Suprapubic skin (tissue), 4 donors: ENCODE data around the gene GRIK3. TPM values are rescaled to one million over a fixed set of nuclear protein-coding genes. Genes with fewer than 3 reads are reported as not detected.

ENCODE experiments used
- DNase-seq, 2 donors: peaks; one replicate each; pipeline ENCODE4 v3.0.0-alpha.2; 2019; ENCODE audit warnings: low spot score in 2 of 2
- H3K27ac ChIP-seq: fragments of 200-600 bp; sonication (generic); one replicate; pipeline ENCODE4 v1.5.1; 2019
- H3K27me3 ChIP-seq: fragments of 200-600 bp; sonication (generic); one replicate; pipeline ENCODE4 v1.5.1; 2019
- H3K36me3 ChIP-seq: fragments of 200-600 bp; sonication (generic); one replicate; pipeline ENCODE4 v1.5.1; 2019
- H3K4me1 ChIP-seq: fragments of 200-600 bp; sonication (generic); one replicate; pipeline ENCODE4 v1.5.1; 2019
- H3K4me3 ChIP-seq: fragments of 200-600 bp; sonication (generic); one replicate; pipeline ENCODE4 v1.5.1; 2019; ENCODE audit warnings: mild to moderate bottlenecking
- H3K9me3 ChIP-seq: fragments of 200-600 bp; sonication (generic); one replicate; pipeline ENCODE4 v1.5.1; 2019
- EP300 ChIP-seq: sonication (generic); formaldehyde crosslinking; IDR thresholded peaks from one replicate; pipeline ENCODE4 v1.6.1; 2017; ENCODE audit warnings: antibody characterized with exemption
- POLR2A ChIP-seq, 2 donors: fragments of 450-650 bp; IDR thresholded peaks; one replicate each; pipeline ENCODE4 v1.6.1; 2017; ENCODE audit warnings: antibody characterized with exemption in 2 of 2, mild to moderate bottlenecking in 2 of 2, moderate library complexity in 2 of 2
- POLR2AphosphoS5 ChIP-seq, 3 donors: sonication (generic); formaldehyde crosslinking; IDR thresholded peaks; one replicate each; pipeline ENCODE4 v1.6.1; 2017; ENCODE audit warnings: antibody characterized with exemption in 3 of 3
- WGBS: methylation state at CpG from one replicate; pipeline ENCODE4 v1.1.5; 2018; 5-methylcytosine and 5-hydroxymethylcytosine counted together
- total RNA-seq, 4 donors: library from RNA; depleted of rRNA; stranded (reverse); fragments of >200 nt; gene quantifications; one replicate each; pipeline ENCODE4 v1.1.0, GENCODE V29; 2016
- TF ChIP-seq, protein P1 (sequence below), 2 donors: fragments of 200-600 bp in 1 of 2; fragments of 450-650 bp in 1 of 2; sonication (generic) in 1 of 2; IDR thresholded peaks; one replicate each; pipeline ENCODE4 v1.5.1; 2016 to 2019; ENCODE audit warnings: antibody characterized with exemption in 2 of 2, mild to moderate bottlenecking in 1 of 2, moderate library complexity in 1 of 2

GRIK3 gene
- total RNA-seq, 4 donors from 2014 or later: 0.18 to 0.64 (median 0.37) TPM

DNA sequence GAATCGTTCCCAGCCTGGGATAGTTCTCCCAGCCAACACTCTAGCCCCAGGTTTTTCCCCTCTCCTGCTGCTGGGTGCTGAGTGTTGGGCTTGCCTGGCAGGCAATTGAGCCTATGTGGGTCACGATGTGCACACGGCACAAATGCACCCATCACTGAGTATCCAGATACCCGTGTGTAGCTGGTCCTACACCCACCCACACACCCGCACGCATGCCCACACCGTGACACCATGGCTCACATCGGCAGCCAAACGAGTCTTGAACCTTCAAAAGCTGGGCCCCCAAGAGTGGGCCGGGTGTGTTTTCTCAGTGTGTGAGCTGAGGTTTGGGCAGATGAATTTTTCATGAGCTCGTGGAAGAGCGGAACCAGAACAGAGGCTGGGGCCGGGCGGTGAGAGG lies 188.5 kb downstream of the GRIK3 start:
- DNase-seq: no peak
- H3K4me1 ChIP-seq: no peaks in the 10 kb centered on the region
- H3K27me3 ChIP-seq: peaks cover 71% of the 10 kb centered on the region
- H3K36me3 ChIP-seq: no peaks in the 10 kb centered on the region
- 87% methylated on average over 10 of the region's 14 CpGs for WGBS
- TF ChIP-seq POLR2AphosphoS5 (IDR thresholded peaks at IDR 0.05): no peak
- no peak for TF ChIP-seq EP300
- TF ChIP-seq, protein P1, sequence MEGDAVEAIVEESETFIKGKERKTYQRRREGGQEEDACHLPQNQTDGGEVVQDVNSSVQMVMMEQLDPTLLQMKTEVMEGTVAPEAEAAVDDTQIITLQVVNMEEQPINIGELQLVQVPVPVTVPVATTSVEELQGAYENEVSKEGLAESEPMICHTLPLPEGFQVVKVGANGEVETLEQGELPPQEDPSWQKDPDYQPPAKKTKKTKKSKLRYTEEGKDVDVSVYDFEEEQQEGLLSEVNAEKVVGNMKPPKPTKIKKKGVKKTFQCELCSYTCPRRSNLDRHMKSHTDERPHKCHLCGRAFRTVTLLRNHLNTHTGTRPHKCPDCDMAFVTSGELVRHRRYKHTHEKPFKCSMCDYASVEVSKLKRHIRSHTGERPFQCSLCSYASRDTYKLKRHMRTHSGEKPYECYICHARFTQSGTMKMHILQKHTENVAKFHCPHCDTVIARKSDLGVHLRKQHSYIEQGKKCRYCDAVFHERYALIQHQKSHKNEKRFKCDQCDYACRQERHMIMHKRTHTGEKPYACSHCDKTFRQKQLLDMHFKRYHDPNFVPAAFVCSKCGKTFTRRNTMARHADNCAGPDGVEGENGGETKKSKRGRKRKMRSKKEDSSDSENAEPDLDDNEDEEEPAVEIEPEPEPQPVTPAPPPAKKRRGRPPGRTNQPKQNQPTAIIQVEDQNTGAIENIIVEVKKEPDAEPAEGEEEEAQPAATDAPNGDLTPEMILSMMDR (IDR thresholded peaks at IDR 0.05): no peak
- no peak for TF ChIP-seq POLR2A (IDR thresholded peaks at IDR 0.05)
- no peak overlapping the region for H3K4me3 ChIP-seq
- H3K9me3 ChIP-seq: no peaks in the 10 kb centered on the region
- no peak overlapping the region for H3K27ac ChIP-seq

DNA sequence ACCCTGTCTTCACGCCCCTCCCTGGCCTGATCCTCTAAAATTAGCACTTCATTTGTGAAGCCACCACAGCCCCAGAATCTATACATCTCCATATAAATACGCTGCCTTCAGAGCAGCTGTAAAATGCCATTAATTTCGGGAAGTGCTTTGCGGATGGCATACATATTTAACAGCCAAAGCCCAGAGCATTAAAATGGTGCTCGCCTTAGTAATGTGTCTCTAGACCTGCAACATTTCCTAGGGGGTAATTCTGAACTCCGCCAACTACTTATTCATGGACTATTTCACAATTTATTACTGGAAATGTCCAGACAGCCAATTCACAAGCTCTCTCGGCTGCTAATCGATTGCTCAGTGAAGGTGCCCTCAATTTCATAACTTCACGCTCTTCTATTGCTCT lies 189.4 kb downstream of the GRIK3 start:
- H3K27ac ChIP-seq: no peak overlapping the region
- 78% methylated on average over 9 of the region's 9 CpGs for WGBS
- peaks cover 63% of the 10 kb centered on the region for H3K27me3 ChIP-seq
- no peak overlapping the region for H3K4me3 ChIP-seq
- no peaks in the 10 kb centered on the region for H3K36me3 ChIP-seq
- TF ChIP-seq, protein P1 (IDR thresholded peaks at IDR 0.05): no peak
- no peak for TF ChIP-seq POLR2AphosphoS5 (IDR thresholded peaks at IDR 0.05)
- TF ChIP-seq POLR2A (IDR thresholded peaks at IDR 0.05): no peak
- no peak for TF ChIP-seq EP300
- H3K9me3 ChIP-seq: no peaks in the 10 kb centered on the region
- DNase-seq: no peak
- H3K4me1 ChIP-seq: no peaks in the 10 kb centered on the region

DNA sequence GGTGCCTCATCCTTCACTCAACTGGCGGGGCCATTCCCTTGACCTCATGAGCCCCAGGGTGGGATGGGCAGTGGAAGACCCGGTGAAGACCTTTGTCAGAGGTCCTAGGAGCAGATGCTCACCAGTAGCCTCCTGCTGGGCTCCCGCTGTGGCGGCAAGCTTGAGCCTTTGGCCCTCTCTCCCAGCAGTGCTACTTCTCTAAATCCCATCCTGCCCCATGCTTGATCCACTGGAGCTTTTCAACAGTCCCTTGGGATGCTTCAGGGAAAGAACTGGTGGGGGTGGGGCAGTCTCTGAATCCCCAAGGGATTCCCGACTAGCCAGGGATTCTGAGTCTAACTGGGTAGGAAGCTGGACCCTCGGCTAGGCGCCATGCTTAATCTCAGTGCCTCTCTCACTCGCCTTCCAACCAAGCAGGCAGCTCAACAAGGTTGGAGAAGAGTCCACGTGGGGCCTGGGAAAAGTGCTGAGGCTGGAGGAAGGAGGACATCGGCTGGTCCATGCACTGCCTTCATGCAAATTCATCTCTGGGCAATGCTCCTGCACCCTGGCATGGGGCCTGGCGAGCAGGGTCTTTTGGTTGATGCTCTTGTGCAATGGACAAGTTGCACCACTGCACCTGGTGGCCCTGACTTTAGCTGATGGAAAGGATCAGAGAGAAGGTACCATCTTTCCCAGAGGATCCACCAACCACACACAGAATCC lies 190.3 kb downstream of the GRIK3 start:
- Histone ChIP-seq H3K9me3 (no peaks in the 10 kb centered on the region), H3K4me3 (no peak overlapping the region), H3K36me3 (no peaks in the 10 kb centered on the region), H3K27me3 (peaks cover 55% of the 10 kb centered on the region), H3K27ac (no peak overlapping the region), H3K4me1 (no peaks in the 10 kb centered on the region)
- no peak for TF ChIP-seq POLR2AphosphoS5 (IDR thresholded peaks at IDR 0.05)
- TF ChIP-seq, protein P1 (IDR thresholded peaks at IDR 0.05): no peak
- TF ChIP-seq EP300: no peak
- TF ChIP-seq POLR2A (IDR thresholded peaks at IDR 0.05): no peak
- no peak for DNase-seq
- 88% methylated on average over 6 of the region's 11 CpGs for WGBS

DNA sequence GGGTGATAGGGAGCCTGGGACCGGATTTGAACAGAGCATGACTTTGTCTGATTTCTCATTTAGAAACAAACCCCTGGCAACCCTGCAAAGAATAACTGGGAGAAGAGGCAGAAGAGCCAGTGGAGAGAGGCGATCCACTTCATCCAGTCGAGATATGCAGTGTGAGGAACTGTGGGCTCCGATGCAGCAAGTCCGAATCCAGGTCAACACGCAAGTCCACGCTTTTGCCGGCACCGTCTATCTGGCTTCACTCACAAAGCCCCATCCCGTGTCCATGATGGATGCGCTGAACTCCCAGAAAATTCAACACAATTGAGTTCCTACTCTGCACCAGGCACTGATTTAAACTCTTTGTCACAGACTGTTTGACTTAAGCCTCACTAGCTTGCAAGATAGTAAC lies 191.3 kb downstream of the GRIK3 start:
- no peak for DNase-seq
- Histone ChIP-seq H3K9me3 (no peaks in the 10 kb centered on the region), H3K27me3 (peaks cover 57% of the 10 kb centered on the region), H3K27ac (no peak overlapping the region), H3K4me1 (no peaks in the 10 kb centered on the region), H3K36me3 (no peaks in the 10 kb centered on the region), H3K4me3 (no peak overlapping the region)
- WGBS: 87% methylated on average over 11 of the region's 11 CpGs
- TF ChIP-seq EP300 (no peak), POLR2A (IDR thresholded peaks at IDR 0.05) (no peak), POLR2AphosphoS5 (IDR thresholded peaks at IDR 0.05) (no peak)
- TF ChIP-seq, protein P1 (IDR thresholded peaks at IDR 0.05): no peak

DNA sequence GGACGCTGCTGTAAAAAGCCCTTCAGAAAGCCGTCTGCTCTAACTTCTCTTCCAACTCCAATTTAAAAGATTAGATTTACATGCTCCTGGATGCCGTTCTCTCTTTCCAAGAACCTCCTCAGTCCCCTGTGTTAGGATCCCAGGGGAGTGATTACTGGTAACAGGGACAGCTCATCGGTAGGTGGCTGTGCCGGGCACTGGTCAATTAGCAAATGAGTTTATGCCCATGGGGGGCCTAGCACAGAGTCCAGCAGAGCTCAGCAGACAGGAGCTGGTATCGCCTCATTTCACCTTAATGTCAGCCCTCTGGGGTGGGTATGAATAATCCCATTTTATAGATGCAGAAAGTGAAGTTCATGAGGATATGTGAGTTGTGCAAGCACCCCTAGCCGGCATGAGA lies 191.9 kb downstream of the GRIK3 start:
- no peaks in the 10 kb centered on the region for H3K9me3 ChIP-seq
- no peak overlapping the region for H3K4me3 ChIP-seq
- WGBS: 56% methylated on average over 6 of the region's 7 CpGs
- no peaks in the 10 kb centered on the region for H3K36me3 ChIP-seq
- DNase-seq: no peak
- H3K27me3 ChIP-seq: peaks cover 54% of the 10 kb centered on the region
- no peak overlapping the region for H3K27ac ChIP-seq
- no peak for TF ChIP-seq POLR2A (IDR thresholded peaks at IDR 0.05)
- TF ChIP-seq, protein P1 (IDR thresholded peaks at IDR 0.05): no peak
- no peak for TF ChIP-seq EP300
- TF ChIP-seq POLR2AphosphoS5 (IDR thresholded peaks at IDR 0.05): no peak
- H3K4me1 ChIP-seq: no peaks in the 10 kb centered on the region
